DOHH2 (cell line): Measurements from ENCODE around the gene ROR2.

Experiments
- EZH2phosphoT487 ChIP-seq: fragments of 200-600 bp; sonication (generic); IDR thresholded peaks from 2 replicates; pipeline ENCODE4 v1.6.1; 2017; ENCODE audit warnings: borderline replicate concordance, mild to moderate bottlenecking, antibody characterized with exemption, low read length, moderate library complexity, mixed read lengths
- TF ChIP-seq, protein P1 (sequence below): fragments of 200-600 bp; sonication (generic); IDR thresholded peaks from one replicate; pipeline ENCODE4 v1.5.1; 2014; ENCODE audit warnings: antibody characterized with exemption, mild to moderate bottlenecking, low read depth, low read length; ENCODE audit not compliant: poor library complexity, severe bottlenecking

DNA sequence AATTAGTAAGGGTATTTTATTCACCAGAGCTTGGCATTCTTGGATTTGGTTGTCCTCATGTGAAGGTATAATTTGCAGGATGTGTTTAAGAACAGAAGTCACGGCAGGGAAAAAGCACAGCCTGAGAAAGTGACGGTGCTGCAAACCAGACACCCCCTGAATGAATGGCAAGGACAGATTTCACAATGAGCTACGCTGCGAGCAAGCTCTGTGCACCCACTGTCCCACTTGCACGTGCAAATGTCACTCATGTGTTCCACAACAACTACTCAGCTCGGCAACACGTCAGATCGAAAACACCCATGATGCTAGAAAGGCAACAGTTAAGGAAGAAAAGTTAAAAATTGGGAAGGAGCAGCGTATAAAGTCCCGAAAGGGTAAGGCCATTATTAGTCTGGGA is 168.9 kb downstream of the ROR2 start:
- TF ChIP-seq, protein P1, sequence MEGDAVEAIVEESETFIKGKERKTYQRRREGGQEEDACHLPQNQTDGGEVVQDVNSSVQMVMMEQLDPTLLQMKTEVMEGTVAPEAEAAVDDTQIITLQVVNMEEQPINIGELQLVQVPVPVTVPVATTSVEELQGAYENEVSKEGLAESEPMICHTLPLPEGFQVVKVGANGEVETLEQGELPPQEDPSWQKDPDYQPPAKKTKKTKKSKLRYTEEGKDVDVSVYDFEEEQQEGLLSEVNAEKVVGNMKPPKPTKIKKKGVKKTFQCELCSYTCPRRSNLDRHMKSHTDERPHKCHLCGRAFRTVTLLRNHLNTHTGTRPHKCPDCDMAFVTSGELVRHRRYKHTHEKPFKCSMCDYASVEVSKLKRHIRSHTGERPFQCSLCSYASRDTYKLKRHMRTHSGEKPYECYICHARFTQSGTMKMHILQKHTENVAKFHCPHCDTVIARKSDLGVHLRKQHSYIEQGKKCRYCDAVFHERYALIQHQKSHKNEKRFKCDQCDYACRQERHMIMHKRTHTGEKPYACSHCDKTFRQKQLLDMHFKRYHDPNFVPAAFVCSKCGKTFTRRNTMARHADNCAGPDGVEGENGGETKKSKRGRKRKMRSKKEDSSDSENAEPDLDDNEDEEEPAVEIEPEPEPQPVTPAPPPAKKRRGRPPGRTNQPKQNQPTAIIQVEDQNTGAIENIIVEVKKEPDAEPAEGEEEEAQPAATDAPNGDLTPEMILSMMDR = no peak
- TF ChIP-seq EZH2phosphoT487 = no peak
